ENCODE data around the gene BDH1.
A peak's percentile ranks its signal among the peaks of the same experiment; 100 is the strongest.
"Not testable (repeated sequence)": the region's sequence is repeated elsewhere in the genome, so short reads cannot be mapped to it uniquely, and the experiment has no call there.

BDH1 gene

GRCh38 chr3:197521277-197522182 lies 34.2 kb downstream of the BDH1 start:
- DNase-seq (ENCODE audit: low spot score) (no peak), FAIRE-seq (no peak)

- DNase-seq (ENCODE audit: low spot score), result peak; percentile 99
- peak; percentile 95 for FAIRE-seq
Observed at GRCh38 chr3:197520311-197521276, 35.2 kb downstream of the BDH1 start.

GRCh38 chr3:197519801-197520211 lies 36.0 kb downstream of the BDH1 start:
- FAIRE-seq (no peak), DNase-seq (ENCODE audit: low spot score) (no peak)

- DNase-seq (ENCODE audit: low spot score) (peak; percentile 31), FAIRE-seq (no peak)
Observed at GRCh38 chr3:197518881-197519421, 36.8 kb downstream of the BDH1 start.

- DNase-seq (ENCODE audit: low spot score); FAIRE-seq: not testable (repeated sequence)
Observed at GRCh38 chr3:197517922-197518683, 37.7 kb downstream of the BDH1 start.

- FAIRE-seq; DNase-seq (ENCODE audit: low spot score): not testable (repeated sequence)
Observed at GRCh38 chr3:197516890-197517606, 38.7 kb downstream of the BDH1 start.

GRCh38 chr3:197516517-197516889 lies 39.3 kb downstream of the BDH1 start:
- FAIRE-seq (peak; percentile 97), DNase-seq (ENCODE audit: low spot score) (peak; percentile 100)

GRCh38 chr3:197514786-197515355 lies 40.9 kb downstream of the BDH1 start:
- DNase-seq (ENCODE audit: low spot score), result no peak
- no peak for FAIRE-seq

GRCh38 chr3:197513953-197514785 lies 41.6 kb downstream of the BDH1 start:
- no peak for DNase-seq (ENCODE audit: low spot score)
- no peak for FAIRE-seq

GRCh38 chr3:197512691-197513571 lies 42.8 kb downstream of the BDH1 start:
- FAIRE-seq, result no peak
- DNase-seq (ENCODE audit: low spot score), result no peak

- FAIRE-seq (no peak), DNase-seq (ENCODE audit: low spot score) (no peak)
Observed at GRCh38 chr3:197511853-197512635, 43.7 kb downstream of the BDH1 start.

- peak; percentile 88 for FAIRE-seq
- peak; percentile 74 for DNase-seq (ENCODE audit: low spot score)
Observed at GRCh38 chr3:197511130-197511529, 44.6 kb downstream of the BDH1 start.

GRCh38 chr3:197510642-197511018 lies 45.1 kb downstream of the BDH1 start:
- no peak for FAIRE-seq
- no peak for DNase-seq (ENCODE audit: low spot score)

- FAIRE-seq, result no peak
Observed at GRCh38 chr3:197508924-197509775, 46.6 kb downstream of the BDH1 start.

GRCh38 chr3:197508461-197508860 lies 47.3 kb downstream of the BDH1 start:
- FAIRE-seq, result no peak
- DNase-seq (ENCODE audit: low spot score), result no peak

More at GRCh38 chr3:197508924-197509775, 46.6 kb downstream of the BDH1 start:
- DNase-seq (ENCODE audit: low spot score), result no peak

- no peak for DNase-seq (ENCODE audit: low spot score)
- FAIRE-seq, result no peak
Observed at GRCh38 chr3:197508051-197508451, 47.7 kb downstream of the BDH1 start.

Data from RCC 7860 (cell line).